ENCODE measurements around the gene TMEM45A. TPM values are rescaled to one million over a fixed set of nuclear protein-coding genes. Genes with fewer than 3 reads are reported as not detected.
"Not testable (repeated sequence)": the region's sequence is repeated elsewhere in the genome, so short reads cannot be mapped to it uniquely, and the experiment has no call there.

The TMEM45A gene
- total RNA-seq, 1 donor from 2014 or later = 3.2 TPM

DNA sequence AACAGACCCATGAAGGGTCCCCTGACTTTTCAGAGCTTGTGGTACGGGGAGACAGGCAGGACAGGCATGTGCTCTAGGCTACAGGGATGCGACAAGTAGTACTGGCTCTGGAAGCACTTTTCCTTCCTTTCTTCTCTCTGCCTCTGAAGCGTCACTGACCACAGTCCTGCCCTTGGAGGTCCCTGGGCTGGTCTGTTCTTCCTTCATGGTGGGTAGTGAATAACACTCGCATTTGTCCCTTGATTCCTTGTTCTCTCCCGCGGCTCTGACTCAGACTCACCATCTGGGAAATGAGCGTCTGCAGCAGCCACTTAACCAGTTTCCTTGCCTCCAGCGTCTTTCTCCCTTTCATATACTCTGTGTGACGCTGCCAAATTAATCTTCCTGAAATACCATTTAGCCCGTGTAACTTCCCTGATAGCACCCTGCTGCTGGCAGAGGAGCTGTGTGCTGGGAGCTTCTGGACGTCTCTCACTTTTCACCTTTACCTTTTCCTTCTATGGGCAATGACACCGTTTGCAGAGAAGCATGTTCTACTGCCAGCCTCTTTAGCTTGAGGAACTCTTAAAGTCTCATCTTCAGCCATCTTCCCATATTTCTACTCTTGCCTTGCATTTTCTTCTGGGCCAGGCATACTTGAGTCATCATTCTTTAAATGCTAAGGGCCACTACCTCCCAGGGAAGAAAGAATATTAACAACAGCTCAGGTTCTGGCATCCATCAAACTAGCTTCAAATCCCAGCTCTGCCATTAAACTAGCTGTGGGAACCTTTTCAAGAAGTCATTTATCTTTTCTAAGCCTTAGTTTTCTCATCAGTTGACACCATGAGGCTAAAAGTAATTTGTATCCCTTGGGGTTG lies 33.6 kb downstream of the TMEM45A start:
- no peak for DNase-seq
- peak; percentile 71 for ATAC-seq
- intact Hi-C loops (cut with micrococcal nuclease) = no loop called here

DNA sequence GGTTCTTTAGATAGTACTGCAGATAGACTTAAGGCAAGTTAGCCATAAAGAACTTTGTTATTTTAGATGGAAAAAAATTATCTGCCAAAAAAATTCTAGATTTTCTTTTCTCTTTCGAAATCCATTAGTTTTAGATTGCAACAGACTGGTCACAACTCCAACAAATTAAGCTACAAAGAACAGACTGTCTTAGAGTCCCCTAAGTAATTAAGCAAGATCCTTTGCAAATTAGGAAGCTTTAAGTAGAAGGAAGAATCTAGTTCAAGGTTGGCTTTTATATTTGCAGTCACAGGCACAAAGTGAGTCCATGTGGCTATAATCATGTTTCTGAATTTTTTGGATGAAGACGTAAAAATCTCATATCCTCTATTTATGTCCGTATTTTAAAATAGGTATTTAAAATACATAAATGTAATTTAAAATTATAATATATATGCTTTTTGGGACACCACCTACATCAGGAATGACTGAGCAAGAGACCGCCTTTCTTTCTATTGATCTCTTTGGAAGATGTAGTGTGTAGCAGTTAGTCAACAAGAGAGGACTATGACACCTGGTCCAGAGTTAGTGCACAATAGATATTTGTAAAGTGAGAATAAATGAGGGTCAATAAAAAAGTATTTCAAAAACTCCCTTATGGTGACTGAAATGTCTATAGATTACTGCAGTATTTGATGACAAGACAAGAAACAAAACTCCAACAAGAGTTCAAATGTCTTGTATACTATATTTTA lies 34.4 kb downstream of the TMEM45A start:
- DNase-seq (no peak), ATAC-seq (peak; percentile 86)
- intact Hi-C loops (cut with micrococcal nuclease) = no loop called here

DNA sequence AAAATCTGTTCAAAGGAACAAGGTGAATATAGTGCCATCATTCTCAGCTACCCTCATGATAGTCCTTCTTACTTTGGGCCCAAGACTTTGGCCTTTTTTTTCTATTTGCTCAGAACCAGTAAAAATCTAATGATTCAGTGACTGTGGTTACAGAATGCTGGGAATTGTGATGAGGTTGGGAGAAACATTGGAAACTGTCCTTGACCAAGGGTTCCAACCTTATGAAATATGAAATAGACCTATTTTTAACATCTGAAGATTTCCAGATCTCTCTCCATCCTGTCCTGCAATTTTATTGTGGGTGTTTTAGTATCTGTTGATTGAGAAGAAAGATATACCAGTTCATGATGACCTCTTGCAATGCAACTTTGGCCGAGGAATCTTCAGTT lies 34.9 kb downstream of the TMEM45A start:
- DNase-seq (no peak), ATAC-seq (no peak)
- intact Hi-C loops (cut with micrococcal nuclease) = no loop called here

DNA sequence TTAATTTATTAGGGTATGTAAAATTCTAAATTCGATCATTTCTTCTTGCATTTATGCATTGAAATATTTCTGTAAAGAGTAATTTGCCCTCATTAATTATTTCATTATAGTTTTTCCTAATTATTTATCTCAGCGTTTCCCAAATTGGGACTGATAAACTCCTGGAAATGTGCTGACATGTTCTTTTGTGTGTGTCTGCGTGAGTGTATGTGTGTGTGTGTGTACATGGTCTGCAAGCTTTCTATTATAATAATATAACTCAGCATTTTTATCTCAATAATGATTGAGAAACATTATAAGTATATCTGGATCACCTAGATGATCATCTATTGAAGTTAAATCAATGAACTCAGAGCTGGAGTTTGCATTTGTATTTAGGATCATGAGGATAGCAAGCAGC lies 38.7 kb downstream of the TMEM45A start:
- no peak for DNase-seq
- intact Hi-C loops (cut with micrococcal nuclease) = no loop called here
- no peak for ATAC-seq

DNA sequence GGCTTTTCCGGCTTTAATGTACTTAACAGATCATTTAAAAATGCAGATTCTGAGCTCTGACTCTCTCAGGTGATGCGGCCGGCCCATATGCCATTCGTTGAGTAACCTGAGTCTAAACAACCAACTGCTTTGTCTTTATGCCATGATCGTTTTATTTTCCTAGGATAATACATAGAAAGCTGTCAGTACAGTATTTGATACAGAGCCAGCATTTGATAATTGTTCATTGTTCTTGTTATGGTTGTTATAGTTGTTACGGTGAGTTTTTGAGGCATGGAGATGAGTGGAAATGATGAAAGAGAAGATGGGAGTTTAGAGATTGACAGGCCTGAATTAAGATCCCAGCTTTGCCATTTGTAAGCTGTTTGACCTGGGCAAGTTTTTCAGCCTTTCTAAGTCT lies 40.0 kb downstream of the TMEM45A start:
- intact Hi-C loops (cut with micrococcal nuclease) = no loop called here
- DNase-seq = no peak
- no peak for ATAC-seq

DNA sequence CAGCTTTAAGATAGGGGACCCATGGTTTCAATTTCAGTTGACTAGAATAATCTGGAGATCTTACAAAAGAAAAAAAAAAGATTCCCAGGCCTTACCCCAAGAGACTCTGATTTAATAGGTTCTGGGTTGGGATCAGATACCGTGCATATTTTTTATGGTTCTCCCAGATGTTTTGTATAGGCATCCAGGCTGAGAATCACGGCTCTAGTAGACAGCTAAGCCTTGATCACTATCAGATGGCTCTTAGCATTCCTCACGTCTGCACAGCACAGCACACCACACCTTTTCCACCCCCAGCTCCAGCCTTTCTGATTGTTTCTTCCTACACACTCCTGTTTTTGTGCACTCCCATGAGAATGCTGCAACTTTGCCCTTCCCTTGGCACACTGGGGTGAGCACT lies 40.8 kb downstream of the TMEM45A start:
- no peak for ATAC-seq
- intact Hi-C loops (cut with micrococcal nuclease) = no loop called here
- no peak for DNase-seq

DNA sequence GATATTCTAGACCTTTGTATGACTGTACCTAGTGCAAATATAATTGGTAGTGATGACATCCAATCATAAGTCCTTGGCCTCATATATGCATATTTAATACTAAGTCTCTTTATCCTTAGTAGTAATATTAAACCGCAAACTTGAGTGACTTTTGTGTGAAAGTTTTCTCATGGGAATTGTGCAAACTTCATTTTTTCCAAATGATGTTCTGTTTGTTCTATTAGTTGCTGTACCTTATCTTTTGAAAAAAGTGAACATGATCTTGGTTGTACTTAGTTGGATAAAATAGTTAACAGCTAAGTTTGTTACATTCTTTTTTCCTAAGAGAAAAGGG lies 43.2 kb downstream of the TMEM45A start:
- ATAC-seq = peak; percentile 40

DNA sequence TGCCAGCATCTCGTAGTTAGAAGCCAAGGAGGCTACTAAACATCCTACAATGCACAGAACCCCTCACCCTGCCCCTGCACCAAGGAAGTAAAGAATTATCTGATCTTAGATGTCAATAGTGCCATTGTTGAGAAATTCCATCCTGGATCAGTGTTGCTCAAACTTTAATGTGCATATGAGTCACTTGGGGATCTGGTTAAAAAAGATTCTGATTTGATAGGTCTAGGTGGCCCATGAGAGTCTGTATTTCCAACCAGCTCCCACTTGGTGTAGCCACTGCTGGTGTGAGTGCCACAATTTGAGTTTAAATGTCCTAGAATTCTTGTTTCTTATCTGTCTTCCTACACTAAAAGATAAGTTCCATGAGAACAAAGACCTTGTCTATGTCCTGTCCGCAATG lies 43.7 kb downstream of the TMEM45A start:
- DNase-seq (no peak), ATAC-seq (no peak)
- intact Hi-C loops (cut with micrococcal nuclease) = no loop called here

More for the DNA sequence above, 43.2 kb downstream of the TMEM45A start:
- intact Hi-C loops (cut with micrococcal nuclease) = no loop called here
- DNase-seq = no peak

DNA sequence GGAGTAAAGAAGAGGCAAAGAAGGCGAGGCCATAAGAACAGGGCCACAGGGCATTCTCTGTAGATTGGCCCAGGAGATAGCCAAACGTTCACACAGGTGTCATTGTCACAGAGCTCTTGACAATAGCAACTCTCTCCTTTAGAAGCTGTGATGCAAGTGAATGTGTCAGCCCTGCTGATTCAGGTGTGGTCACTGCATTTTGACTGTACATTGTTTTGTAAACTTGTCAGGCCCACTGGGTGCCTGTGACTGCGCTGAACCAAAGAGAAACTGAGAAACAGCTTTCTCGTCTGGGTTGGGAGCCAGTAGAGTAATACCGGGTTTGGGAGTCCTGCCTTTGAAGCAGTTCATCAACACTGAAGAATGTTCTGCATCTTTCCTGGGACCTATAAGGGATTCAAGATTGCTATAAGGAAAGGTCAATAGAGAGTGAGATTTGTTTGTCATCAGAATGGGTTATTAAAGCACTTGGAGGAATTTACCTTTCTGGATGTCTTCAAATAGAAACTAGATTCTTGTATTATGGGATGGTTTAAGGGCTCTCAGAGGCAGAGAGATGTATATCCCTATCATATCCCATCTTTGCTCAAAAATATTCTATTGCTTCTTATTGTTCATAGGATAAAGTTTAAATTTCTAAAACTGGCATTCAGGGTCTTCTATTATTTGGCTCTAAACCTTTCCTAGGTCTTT lies 45.4 kb downstream of the TMEM45A start:
- DNase-seq (no peak), ATAC-seq (no peak)
- intact Hi-C loops (cut with micrococcal nuclease) = no loop called here

DNA sequence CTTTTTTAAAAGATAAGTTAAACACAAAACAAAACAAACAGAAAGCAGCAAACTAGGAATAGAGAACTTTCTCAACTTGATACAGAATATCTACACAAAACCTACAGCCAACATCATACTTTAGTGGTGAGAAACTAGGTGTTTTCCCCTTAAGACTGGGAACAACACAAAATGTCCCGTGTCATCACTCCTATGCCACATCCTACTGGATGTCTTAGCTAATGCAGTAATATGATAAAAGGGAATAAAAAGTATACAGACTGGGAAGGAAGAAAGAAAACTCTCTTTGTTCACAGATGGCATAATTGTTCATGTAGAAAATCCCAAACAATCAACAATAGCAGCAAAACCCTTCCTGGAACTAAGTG lies 45.9 kb downstream of the TMEM45A start:
- intact Hi-C loops (cut with micrococcal nuclease) = no loop called here
- no peak for ATAC-seq
- DNase-seq = no peak

DNA sequence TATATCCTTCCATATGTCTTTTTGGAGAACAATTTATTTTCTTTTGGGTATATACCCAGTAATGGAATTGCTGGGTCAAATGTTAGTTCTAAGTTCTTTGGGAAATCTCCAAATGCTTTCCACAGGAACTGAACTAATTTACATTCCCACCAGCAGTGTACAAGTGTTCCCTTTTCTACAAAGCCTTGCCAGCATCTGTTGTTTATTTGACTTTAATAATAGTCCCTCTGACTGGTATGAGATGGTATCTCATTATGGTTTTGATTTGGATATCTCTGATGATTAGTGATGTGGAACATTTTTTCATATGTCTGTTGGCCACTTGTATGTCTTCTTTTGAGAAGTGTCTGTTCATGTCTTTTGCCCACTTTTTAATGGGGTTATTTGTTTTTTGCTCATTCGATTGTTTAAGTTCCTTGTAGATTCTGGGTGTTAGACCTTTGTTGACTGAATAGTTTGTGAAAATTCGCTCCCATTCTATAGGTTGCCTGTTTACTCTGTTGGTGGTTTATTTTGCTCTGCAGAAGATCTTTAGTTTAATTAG lies 48.4 kb downstream of the TMEM45A start:
- ATAC-seq (no peak), DNase-seq (no peak)
- intact Hi-C loops (cut with micrococcal nuclease) = no loop called here

DNA sequence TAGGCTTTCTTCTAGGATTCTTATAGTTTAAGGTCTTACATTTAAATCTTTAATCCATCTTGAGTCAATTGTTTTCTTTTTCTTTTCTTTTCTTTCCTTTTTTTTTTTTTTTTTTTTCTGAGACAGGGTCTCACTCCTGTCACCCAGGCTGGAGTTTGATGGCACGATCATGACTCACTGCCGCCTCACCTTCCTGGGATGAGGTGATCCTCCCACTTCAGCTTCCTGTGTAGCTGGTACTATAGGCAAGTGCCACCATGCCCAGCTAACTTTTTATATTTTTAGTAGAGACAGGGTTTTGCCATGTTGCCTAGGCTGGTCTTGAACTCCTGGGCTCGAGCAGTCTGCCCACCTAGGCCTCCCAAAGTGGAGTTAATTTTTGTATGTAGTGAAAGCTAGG lies 49.0 kb downstream of the TMEM45A start:
- ATAC-seq; intact Hi-C loops (cut with micrococcal nuclease); DNase-seq: not testable (repeated sequence)

DNA sequence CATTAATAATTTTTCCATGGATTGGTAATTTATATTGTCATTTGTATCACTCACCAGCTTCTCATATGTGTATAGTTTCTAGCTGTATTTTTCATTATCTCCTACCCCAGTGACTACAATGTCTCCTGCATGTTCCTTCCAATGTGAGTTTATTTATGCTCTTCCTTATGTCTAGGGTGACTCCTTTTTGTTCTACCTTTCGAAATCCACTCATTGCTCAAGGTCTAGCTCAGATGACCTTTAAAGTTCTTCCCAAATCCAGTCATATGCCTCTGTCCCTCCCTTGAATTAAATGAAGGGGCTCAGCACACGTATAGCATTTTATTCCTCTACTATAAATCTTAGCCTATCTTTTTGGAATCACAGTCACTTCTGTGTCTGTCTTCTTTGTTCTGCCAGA lies 53.0 kb downstream of the TMEM45A start:
- ATAC-seq (no peak), DNase-seq (no peak)
- intact Hi-C loops (cut with micrococcal nuclease) = no loop called here

DNA sequence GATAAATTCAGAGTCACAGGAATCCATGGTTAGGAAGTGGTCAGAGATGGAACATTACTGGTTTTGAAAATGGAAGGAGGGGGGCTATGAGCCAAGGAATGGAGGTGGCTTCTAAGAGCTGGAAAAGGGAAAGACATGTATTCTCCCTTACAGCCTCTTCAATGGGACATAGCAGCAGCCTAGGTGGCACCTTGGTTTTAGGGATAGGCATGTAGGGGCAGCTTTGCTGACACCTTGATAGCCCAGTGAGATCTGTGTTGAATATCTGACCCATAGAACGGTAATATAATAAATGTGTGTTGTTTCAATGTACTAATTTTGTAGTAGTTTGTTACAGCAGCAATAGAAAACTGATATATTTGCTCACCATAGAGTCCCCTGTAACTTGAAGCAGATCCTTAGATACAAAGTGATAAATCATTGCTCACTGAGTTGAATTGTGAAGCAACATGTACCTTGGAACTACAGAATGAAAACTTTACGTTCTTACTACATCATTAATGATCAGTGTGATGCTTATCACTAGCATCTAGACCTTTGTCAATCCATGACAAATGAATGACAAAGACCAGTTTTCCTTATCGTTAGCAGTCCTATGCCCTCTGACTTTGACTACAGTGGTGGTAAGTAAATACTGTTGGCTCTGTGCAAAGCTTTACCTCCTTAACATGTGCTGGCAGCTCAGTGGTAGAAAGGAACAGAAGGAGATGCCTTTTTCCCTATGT lies 53.8 kb downstream of the TMEM45A start:
- intact Hi-C loops (cut with micrococcal nuclease) = no loop called here
- DNase-seq (no peak), ATAC-seq (no peak)

DNA sequence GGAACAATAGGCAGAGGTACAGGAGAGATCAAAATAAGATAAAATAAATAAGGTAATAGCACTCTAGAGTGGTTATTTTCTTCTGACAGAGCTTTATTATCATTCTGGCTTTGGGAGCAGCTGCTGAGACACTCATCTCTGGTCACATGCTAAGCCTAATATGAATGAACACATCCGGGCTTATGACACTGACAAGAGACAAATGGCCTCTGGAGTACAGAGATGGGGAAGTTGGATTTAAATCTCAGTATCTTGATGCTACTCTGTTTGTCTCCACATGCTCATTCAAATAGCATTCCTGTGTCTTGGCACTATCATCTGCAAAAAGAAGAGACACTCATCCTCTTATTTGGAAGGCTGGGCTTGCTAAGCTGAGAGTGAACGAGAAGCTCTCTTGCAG lies 55.6 kb downstream of the TMEM45A start:
- intact Hi-C loops (cut with micrococcal nuclease) = no loop called here
- no peak for DNase-seq
- no peak for ATAC-seq

DNA sequence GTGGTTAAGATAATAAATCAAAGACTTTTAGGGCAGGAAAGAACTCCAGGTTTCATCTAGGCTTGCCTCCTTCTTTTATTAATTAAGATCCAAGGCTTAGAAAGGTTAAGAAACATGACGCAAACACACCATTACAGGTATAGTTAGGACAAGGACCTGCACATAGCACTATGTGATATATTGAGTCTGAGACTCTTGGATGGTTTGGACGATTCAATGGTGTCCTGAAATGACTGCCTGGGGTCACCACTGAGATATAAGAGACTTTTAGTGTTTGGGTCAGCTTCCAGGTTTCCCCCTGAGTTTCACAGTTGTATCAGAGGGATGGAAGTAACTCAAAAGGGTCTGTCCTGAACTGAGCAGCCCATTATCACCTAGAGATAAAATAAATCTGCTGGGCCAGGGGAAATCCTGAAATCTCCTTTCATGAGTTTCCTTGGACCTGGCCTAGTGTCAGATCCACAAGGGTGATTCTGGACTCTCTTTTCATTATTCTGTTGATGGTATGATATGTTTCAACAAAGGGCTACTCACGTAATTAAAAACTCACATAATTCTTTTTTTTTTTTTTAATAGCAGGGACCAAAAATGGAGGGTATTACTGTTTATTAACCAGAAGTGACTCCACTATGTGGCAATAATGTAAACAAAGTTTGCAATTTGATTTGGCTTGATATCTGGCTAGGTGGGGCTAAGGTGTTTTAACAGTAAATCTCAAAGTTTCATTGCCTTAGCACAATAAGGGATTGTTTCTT lies 61.4 kb downstream of the TMEM45A start:
- ATAC-seq = no peak
- DNase-seq = no peak
- intact Hi-C loops (cut with micrococcal nuclease) = no loop called here

DNA sequence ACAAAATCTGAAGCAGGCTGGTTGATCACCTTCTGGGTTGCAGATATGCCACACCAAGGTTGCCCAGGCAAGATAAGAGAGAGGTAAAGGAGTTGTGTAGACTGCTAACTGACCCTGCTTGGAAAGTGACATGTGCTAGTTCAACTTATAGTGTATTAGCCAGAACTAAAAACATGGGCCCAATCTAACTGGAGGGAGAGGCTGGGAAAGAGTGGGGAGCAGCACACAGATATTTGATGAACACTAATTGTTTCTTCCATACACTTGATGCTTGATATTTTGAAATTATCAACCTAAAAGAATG lies 61.9 kb downstream of the TMEM45A start:
- intact Hi-C loops (cut with micrococcal nuclease) = no loop called here
- ATAC-seq (no peak), DNase-seq (no peak)

DNA sequence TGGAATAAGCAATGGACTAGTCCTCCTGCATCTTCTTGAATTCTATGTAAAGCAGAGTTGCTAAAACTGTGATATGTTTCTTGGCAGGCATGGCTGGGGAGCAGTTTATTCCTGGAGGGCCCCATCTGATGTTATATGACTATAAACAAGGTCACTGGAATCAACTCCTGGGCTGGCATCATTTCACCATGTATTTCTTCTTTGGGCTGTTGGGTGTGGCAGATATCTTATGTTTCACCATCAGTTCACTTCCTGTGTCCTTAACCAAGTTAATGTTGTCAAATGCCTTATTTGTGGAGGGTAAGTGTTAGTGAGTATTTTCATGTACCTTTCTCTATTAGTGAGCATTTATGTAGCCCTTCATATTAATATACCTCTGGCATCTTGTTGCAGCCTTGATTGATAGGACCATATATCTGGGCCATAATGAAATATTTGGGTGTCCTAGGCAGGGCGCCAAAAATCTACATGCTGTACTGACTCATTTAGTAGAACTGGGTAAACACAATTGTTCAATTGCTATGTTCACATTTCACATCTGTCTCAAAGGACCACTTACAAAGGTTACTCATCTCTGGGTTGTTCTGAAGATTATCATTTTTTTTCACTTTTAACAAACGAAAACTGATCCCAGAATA lies 64.4 kb downstream of the TMEM45A start:
- DNase-seq (no peak), ATAC-seq (no peak)
- intact Hi-C loops (cut with micrococcal nuclease) = no loop called here

DNA sequence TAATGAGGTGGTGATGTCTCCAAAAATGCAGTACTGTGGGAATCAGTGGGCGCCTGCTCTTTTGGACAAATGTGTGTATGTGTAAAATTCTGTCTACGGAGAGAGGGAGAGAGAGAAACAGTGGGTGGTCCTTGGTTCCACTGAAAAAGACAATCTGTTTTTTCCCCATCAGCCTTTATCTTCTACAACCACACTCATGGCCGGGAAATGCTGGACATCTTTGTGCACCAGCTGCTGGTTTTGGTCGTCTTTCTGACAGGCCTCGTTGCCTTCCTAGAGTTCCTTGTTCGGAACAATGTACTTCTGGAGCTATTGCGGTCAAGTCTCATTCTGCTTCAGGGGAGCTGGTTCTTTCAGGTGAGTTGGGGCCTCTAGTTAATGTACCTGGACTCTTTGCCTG lies 65.8 kb downstream of the TMEM45A start:
- ATAC-seq = no peak
- DNase-seq = no peak
- intact Hi-C loops (cut with micrococcal nuclease) = no loop called here

All from left ventricle myocardium superior (tissue), 1 donor.